ENCODE measurements around the gene LGR6.

The LGR6 gene

DNA sequence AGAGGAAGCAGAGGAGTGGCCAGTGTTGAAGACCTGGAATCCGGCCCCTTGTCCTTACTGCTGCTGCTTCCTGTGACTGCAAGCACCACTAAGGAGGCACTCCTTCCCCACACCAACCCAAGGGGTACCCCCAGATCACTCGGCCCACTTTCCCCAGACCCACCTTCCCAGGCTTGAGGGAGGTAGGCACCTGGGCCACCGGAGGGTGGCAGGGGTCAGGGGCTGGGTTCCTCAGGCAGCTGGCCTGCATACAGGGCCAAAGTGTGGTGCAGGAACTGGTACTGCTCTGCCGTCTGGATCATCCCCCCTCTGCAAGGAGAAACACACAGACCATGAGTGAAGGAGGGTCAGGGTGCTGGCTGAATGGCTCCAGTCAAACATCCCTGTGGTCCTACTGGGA, 45.2 kb upstream of the LGR6 start:
- DNase-seq (ENCODE audit: low read depth) = no peak
- no peak overlapping the region for H3K4me3 ChIP-seq (ENCODE audit: low read depth, low read length)
- no peak for TF ChIP-seq MYC (IDR thresholded peaks at IDR 0.05; ENCODE audit: low read depth, low read length)
- TF ChIP-seq, protein P1, sequence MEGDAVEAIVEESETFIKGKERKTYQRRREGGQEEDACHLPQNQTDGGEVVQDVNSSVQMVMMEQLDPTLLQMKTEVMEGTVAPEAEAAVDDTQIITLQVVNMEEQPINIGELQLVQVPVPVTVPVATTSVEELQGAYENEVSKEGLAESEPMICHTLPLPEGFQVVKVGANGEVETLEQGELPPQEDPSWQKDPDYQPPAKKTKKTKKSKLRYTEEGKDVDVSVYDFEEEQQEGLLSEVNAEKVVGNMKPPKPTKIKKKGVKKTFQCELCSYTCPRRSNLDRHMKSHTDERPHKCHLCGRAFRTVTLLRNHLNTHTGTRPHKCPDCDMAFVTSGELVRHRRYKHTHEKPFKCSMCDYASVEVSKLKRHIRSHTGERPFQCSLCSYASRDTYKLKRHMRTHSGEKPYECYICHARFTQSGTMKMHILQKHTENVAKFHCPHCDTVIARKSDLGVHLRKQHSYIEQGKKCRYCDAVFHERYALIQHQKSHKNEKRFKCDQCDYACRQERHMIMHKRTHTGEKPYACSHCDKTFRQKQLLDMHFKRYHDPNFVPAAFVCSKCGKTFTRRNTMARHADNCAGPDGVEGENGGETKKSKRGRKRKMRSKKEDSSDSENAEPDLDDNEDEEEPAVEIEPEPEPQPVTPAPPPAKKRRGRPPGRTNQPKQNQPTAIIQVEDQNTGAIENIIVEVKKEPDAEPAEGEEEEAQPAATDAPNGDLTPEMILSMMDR (IDR thresholded peaks at IDR 0.05; ENCODE audit: low read depth, low read length) = no peak
- no peak for TF ChIP-seq POLR2A (IDR thresholded peaks at IDR 0.05; ENCODE audit: extremely low read depth, insufficient read length)

DNA sequence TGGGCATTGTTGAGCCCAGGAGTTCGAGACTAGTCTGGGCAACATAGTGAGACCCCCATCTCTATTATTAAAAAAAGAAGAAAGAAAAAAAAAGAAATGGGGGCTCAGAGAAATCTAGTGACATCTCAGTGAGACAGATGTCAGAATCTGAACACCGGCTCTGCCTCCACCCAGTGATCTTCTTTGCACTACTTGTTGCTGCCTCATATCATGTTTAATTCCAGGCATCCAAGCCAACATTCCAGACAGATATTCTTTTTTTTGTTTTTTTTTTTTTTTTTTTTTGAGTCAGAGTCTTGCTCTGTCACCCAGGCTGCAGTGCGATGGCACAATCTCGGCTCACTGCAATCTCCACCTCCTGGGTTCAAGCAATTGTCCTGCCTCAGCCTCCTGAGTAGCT, 44.0 kb upstream of the LGR6 start:
- TF ChIP-seq, protein P1 (IDR thresholded peaks at IDR 0.05; ENCODE audit: low read depth, low read length) = no peak
- TF ChIP-seq, protein P2, sequence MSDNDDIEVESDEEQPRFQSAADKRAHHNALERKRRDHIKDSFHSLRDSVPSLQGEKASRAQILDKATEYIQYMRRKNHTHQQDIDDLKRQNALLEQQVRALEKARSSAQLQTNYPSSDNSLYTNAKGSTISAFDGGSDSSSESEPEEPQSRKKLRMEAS (IDR thresholded peaks at IDR 0.05; ENCODE audit: low read depth, low read length) = no peak
- TF ChIP-seq POLR2A (IDR thresholded peaks at IDR 0.05; ENCODE audit: extremely low read depth, insufficient read length) (no peak), MYC (IDR thresholded peaks at IDR 0.05; ENCODE audit: low read depth, low read length) (no peak)
- DNase-seq (ENCODE audit: low read depth) = no peak
- H3K4me3 ChIP-seq (ENCODE audit: low read depth, low read length) = no peak overlapping the region

DNA sequence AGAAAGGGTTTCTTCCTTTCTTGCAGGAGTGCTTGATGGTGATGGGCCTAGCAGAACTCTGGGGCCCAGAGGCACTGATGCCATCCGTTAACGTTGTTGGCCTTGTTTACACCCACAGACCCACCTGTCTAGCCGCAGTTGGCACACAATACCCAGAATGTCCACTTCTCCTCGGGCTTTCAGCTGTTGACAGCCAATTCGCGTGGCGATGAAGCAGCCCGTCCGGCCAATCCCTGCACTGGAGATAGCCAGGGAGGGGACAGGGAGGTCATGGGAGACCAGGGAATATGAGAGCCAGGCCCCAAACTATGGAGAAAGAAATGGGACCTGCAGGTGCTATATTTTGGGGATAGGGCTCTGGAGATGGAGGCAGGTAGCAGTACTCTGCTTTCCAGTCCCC, 43.4 kb upstream of the LGR6 start:
- DNase-seq (ENCODE audit: low read depth) = no peak
- TF ChIP-seq, protein P1 (IDR thresholded peaks at IDR 0.05; ENCODE audit: low read depth, low read length) = no peak
- TF ChIP-seq MYC (IDR thresholded peaks at IDR 0.05; ENCODE audit: low read depth, low read length) (no peak), POLR2A (IDR thresholded peaks at IDR 0.05; ENCODE audit: extremely low read depth, insufficient read length) (no peak)
- TF ChIP-seq, protein P2 (IDR thresholded peaks at IDR 0.05; ENCODE audit: low read depth, low read length) = no peak
- H3K4me3 ChIP-seq (ENCODE audit: low read depth, low read length) = no peak overlapping the region

DNA sequence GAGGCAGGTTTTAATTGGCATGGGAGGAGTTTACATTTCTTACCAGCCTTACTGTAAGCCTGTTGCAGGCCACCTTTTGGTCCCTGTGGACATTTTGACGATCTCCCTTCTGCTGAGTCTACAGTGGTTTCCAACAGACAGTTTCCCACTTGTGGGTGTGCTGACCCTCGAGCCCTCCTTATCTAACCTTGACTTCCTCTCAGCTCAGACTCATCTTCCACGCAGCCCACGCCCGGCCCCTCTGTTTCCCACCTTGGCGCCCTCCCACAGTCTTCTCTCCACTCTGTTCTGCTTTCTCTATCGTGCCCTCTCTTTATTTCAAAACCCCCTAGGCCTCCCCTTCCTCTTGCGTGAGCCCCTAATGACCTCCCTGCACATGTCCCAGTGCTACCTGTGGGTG, 43.0 kb upstream of the LGR6 start:
- no peak overlapping the region for H3K4me3 ChIP-seq (ENCODE audit: low read depth, low read length)
- TF ChIP-seq, protein P1 (IDR thresholded peaks at IDR 0.05; ENCODE audit: low read depth, low read length) = no peak
- TF ChIP-seq, protein P2 (IDR thresholded peaks at IDR 0.05; ENCODE audit: low read depth, low read length) = no peak
- TF ChIP-seq MYC (IDR thresholded peaks at IDR 0.05; ENCODE audit: low read depth, low read length) (no peak), POLR2A (IDR thresholded peaks at IDR 0.05; ENCODE audit: extremely low read depth, insufficient read length) (no peak)
- peak; percentile 71 for DNase-seq (ENCODE audit: low read depth)

DNA sequence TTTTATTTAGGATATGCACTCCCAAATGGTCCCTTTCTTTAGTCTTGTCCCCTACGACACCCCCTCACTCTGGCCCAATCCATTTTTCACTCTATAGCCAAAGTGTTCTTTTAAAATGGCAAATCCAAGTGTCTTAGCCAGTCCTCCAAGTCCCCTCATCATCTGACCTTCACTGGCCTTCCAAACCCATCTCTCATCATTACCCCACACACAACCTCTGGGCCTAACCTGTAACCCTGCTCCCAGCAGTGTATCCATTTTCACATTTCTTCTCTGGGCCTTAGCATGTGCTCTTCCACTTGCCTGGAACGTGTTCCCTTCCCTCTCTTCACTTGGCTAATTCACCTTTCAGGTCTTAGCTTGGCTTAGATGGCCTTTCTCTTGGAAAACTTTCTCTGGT, 42.6 kb upstream of the LGR6 start:
- no peak overlapping the region for H3K4me3 ChIP-seq (ENCODE audit: low read depth, low read length)
- TF ChIP-seq, protein P1 (IDR thresholded peaks at IDR 0.05; ENCODE audit: low read depth, low read length) = no peak
- no peak for DNase-seq (ENCODE audit: low read depth)

- H3K4me3 ChIP-seq (ENCODE audit: low read depth, low read length) = no peak overlapping the region
- DNase-seq (ENCODE audit: low read depth) = no peak
- no peak for TF ChIP-seq POLR2A (IDR thresholded peaks at IDR 0.05; ENCODE audit: extremely low read depth, insufficient read length)
- no peak for TF ChIP-seq MYC (IDR thresholded peaks at IDR 0.05; ENCODE audit: low read depth, low read length)
- TF ChIP-seq, protein P2 (IDR thresholded peaks at IDR 0.05; ENCODE audit: low read depth, low read length) = no peak
- TF ChIP-seq, protein P1 (IDR thresholded peaks at IDR 0.05; ENCODE audit: low read depth, low read length) = no peak
Measured at GRCh38 chr1:202152399-202152798, 41.2 kb upstream of the LGR6 start.

All from NB4 (cell line).